HL-60 (cell line): Measurements from ENCODE around the gene TMEM235.

Source experiments
- DNase-seq, 2 experiments: peaks; one replicate each; pipeline ENCODE4 v3.0.0-alpha.2; 2010 to 2020; ENCODE audit warnings: low read depth in 1 of 2, low spot score in 1 of 2
- H3K27ac ChIP-seq: fragments of 250-450 bp; sonication (Bioruptor Pico); replicated peaks from 2 replicates; pipeline ENCODE4 v1.5.1; 2020; ENCODE audit warnings: mild to moderate bottlenecking, moderate library complexity
- H3K27me3 ChIP-seq: fragments of 250-450 bp; sonication (Bioruptor Pico); 2 replicates; pipeline ENCODE4 v1.5.1; 2021; ENCODE audit warnings: mild to moderate bottlenecking, moderate library complexity; ENCODE audit not compliant: insufficient read depth, poor library complexity, severe bottlenecking
- H3K4me3 ChIP-seq: replicated peaks from 2 replicates; pipeline ENCODE4 v1.5.1; 2011; ENCODE audit warnings: mild to moderate bottlenecking, control low read depth, low read length; ENCODE audit not compliant: insufficient read depth
- GABPA ChIP-seq: IDR thresholded peaks from 2 replicates; pipeline ENCODE4 v1.6.1; 2012; ENCODE audit warnings: low read depth
- POLR2AphosphoS5 ChIP-seq: IDR thresholded peaks from 2 replicates; pipeline ENCODE4 v1.6.1; 2012; ENCODE audit warnings: low read depth
- SPI1 ChIP-seq: IDR thresholded peaks from 2 replicates; pipeline ENCODE4 v1.6.1; 2012; ENCODE audit warnings: low read depth, mild to moderate bottlenecking, borderline replicate concordance
- TF ChIP-seq, protein P1 (sequence below): IDR thresholded peaks from one replicate; pipeline ENCODE4 v1.5.1; 2011; ENCODE audit warnings: low read length, control low read depth, inconsistent platforms; ENCODE audit not compliant: insufficient read depth
- TF ChIP-seq, protein P2 (sequence below): IDR thresholded peaks from 2 replicates; pipeline ENCODE4 v1.6.1; 2012; ENCODE audit warnings: low read depth; ENCODE audit not compliant: insufficient replicate concordance

Gene TMEM235

DNA sequence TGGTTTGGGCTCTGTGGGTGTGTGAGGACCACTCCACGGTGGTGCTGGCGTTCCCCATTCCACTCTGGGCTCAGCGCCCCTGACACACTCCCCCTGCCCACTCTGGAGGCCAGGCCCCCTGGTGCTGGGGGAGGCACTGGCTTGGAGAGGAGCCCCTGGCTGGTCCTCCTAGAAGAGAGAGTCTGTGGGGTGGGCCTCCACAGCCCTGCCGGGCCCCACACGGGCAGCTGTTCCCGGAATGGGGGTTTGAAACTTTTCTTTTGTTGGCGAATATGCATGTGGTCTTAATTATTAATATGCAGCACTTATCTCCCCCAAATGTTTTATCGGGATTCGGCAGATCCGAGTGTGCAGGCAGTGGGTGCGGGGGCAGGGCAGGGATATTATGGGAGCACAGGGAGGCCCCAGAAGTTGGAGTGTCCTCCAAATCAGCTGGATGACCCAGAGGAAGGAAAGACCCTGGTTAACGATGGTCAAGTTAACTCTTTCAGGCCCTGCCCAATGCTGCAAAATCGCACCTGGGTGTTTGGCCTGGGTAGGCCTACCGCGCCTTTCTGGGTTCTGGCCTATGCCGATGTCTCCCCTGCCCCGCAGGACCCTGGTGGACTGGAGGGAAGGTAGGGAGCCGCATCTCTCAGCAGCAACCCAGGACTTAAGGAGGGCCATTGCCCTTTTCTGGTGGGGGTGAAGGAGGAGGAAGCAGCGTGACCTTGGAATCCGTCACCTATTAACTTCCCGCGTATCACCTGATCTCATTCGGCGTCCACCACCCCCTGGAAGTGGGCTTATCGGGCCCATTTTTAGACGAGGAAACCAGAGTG is 36.0 kb downstream of the TMEM235 start:
- no peaks in the 10 kb centered on the region for H3K27me3 ChIP-seq
- TF ChIP-seq, protein P1, sequence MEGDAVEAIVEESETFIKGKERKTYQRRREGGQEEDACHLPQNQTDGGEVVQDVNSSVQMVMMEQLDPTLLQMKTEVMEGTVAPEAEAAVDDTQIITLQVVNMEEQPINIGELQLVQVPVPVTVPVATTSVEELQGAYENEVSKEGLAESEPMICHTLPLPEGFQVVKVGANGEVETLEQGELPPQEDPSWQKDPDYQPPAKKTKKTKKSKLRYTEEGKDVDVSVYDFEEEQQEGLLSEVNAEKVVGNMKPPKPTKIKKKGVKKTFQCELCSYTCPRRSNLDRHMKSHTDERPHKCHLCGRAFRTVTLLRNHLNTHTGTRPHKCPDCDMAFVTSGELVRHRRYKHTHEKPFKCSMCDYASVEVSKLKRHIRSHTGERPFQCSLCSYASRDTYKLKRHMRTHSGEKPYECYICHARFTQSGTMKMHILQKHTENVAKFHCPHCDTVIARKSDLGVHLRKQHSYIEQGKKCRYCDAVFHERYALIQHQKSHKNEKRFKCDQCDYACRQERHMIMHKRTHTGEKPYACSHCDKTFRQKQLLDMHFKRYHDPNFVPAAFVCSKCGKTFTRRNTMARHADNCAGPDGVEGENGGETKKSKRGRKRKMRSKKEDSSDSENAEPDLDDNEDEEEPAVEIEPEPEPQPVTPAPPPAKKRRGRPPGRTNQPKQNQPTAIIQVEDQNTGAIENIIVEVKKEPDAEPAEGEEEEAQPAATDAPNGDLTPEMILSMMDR: no peak
- TF ChIP-seq, protein P2, sequence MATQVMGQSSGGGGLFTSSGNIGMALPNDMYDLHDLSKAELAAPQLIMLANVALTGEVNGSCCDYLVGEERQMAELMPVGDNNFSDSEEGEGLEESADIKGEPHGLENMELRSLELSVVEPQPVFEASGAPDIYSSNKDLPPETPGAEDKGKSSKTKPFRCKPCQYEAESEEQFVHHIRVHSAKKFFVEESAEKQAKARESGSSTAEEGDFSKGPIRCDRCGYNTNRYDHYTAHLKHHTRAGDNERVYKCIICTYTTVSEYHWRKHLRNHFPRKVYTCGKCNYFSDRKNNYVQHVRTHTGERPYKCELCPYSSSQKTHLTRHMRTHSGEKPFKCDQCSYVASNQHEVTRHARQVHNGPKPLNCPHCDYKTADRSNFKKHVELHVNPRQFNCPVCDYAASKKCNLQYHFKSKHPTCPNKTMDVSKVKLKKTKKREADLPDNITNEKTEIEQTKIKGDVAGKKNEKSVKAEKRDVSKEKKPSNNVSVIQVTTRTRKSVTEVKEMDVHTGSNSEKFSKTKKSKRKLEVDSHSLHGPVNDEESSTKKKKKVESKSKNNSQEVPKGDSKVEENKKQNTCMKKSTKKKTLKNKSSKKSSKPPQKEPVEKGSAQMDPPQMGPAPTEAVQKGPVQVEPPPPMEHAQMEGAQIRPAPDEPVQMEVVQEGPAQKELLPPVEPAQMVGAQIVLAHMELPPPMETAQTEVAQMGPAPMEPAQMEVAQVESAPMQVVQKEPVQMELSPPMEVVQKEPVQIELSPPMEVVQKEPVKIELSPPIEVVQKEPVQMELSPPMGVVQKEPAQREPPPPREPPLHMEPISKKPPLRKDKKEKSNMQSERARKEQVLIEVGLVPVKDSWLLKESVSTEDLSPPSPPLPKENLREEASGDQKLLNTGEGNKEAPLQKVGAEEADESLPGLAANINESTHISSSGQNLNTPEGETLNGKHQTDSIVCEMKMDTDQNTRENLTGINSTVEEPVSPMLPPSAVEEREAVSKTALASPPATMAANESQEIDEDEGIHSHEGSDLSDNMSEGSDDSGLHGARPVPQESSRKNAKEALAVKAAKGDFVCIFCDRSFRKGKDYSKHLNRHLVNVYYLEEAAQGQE: no peak
- TF ChIP-seq POLR2AphosphoS5 (no peak), SPI1 (no peak), GABPA (no peak)
- DNase-seq: no peak
- no peak overlapping the region for H3K27ac ChIP-seq
- H3K4me3 ChIP-seq: no peak overlapping the region

GRCh38 chr17:78268191-78268874 is 36.9 kb downstream of the TMEM235 start:
- DNase-seq: no peak
- Histone ChIP-seq H3K4me3 (no peak overlapping the region), H3K27me3 (no peaks in the 10 kb centered on the region), H3K27ac (no peak overlapping the region)
- TF ChIP-seq, protein P1: no peak
- no peak for TF ChIP-seq POLR2AphosphoS5
- TF ChIP-seq GABPA: no peak
- TF ChIP-seq SPI1: no peak
- TF ChIP-seq, protein P2: no peak

- TF ChIP-seq, protein P2: no peak
- TF ChIP-seq, protein P1: no peak
- no peak for TF ChIP-seq POLR2AphosphoS5
- TF ChIP-seq GABPA: no peak
- TF ChIP-seq SPI1: no peak
- Histone ChIP-seq H3K27ac (no peak overlapping the region), H3K4me3 (no peak overlapping the region), H3K27me3 (no peaks in the 10 kb centered on the region)
- no peak for DNase-seq
Observed at GRCh38 chr17:78268951-78269905, 37.8 kb downstream of the TMEM235 start.
